Stimulated activated CD8-positive, alpha-beta memory T cell treated with anti-CD3 and anti-CD28 coated beads, Interleukin-12 subunit alpha, Interleukin-12 subunit beta, amount 100 ng/mL, for 4 hours (primary cell): Measurements from ENCODE around the gene PCDHGA12.
"Not testable (repeated sequence)": the region's sequence is repeated elsewhere in the genome, so short reads cannot be mapped to it uniquely, and the experiment has no call there.

Experiments
- DNase-seq: peaks from one replicate; pipeline ENCODE4 v3.0.0-alpha.2; 2020; ENCODE audit warnings: low read depth

PCDHGA12 gene

GRCh38 chr5:141430332-141431113 is at the start of gene PCDHGA12:
Gene PCDHGA12 (plus strand): TSS chr5:141430507. CDS start chr5:141430760, 253 bp downstream.
- DNase-seq: no peak

GRCh38 chr5:141382469-141383294 is 47.6 kb upstream of the PCDHGA12 start, which contains the start of gene PCDHGA7:
Gene PCDHGA7 (plus strand): TSS chr5:141382742. CDS start chr5:141382900, 158 bp downstream.
- DNase-seq: no peak

- DNase-seq: no peak
These were observed 47.0 kb upstream of the PCDHGA12 start for GRCh38 chr5:141383345-141383744.

- DNase-seq: no peak
These were observed 45.6 kb upstream of the PCDHGA12 start for GRCh38 chr5:141384471-141385267.

GRCh38 chr5:141387557-141388311 is 42.6 kb upstream of the PCDHGA12 start, which contains the start of gene PCDHGB4:
Gene PCDHGB4 (plus strand): TSS chr5:141387698. CDS start chr5:141387885, 187 bp downstream.
- not testable (repeated sequence) for DNase-seq

- DNase-seq: no peak
These were observed 41.6 kb upstream of the PCDHGA12 start for GRCh38 chr5:141388661-141389060.

GRCh38 chr5:141389153-141390042 is 40.9 kb upstream of the PCDHGA12 start:
- no peak for DNase-seq

- no peak for DNase-seq
These were observed 37.7 kb upstream of the PCDHGA12 start, which contains the start of gene PCDHGA8 for GRCh38 chr5:141392429-141393198. Gene PCDHGA8 (plus strand): TSS chr5:141392633. CDS start chr5:141392814, 181 bp downstream.

- DNase-seq: no peak
These were observed 37.0 kb upstream of the PCDHGA12 start for GRCh38 chr5:141393267-141393666.

GRCh38 chr5:141394401-141395187 is 35.7 kb upstream of the PCDHGA12 start:
- DNase-seq: not testable (repeated sequence)

GRCh38 chr5:141397756-141398551 is 32.4 kb upstream of the PCDHGA12 start, which contains the start of gene PCDHGB5:
Gene PCDHGB5 (plus strand): TSS chr5:141397947. CDS start chr5:141398128, 181 bp downstream.
- not testable (repeated sequence) for DNase-seq

GRCh38 chr5:141398608-141399007 is 31.7 kb upstream of the PCDHGA12 start:
- DNase-seq: no peak

- no peak for DNase-seq
These were observed 30.6 kb upstream of the PCDHGA12 start for GRCh38 chr5:141399555-141400258.

- no peak for DNase-seq
These were observed 27.6 kb upstream of the PCDHGA12 start, which contains the start of gene PCDHGA9 for GRCh38 chr5:141402553-141403243. Gene PCDHGA9 (plus strand): TSS chr5:141402778. CDS start chr5:141402953, 175 bp downstream.

GRCh38 chr5:141403387-141403786 is 26.9 kb upstream of the PCDHGA12 start:
- DNase-seq: no peak
